AG10803 (cell line): ENCODE measurements around the gene ARHGEF16.

Experiments used
- DNase-seq: peaks from one replicate; pipeline ENCODE4 v3.0.0; 2010; ENCODE audit warnings: low read depth
- H3K4me3 ChIP-seq: 2 replicates; pipeline ENCODE4 v1.5.1; 2011; ENCODE audit warnings: mild to moderate bottlenecking, low read length, control low read depth
- CTCF ChIP-seq: conservative IDR thresholded peaks from 2 replicates; pipeline ENCODE4 v1.5.1; 2011; ENCODE audit warnings: mild to moderate bottlenecking, low read length, control low read depth, inconsistent platforms

The ARHGEF16 gene

DNA sequence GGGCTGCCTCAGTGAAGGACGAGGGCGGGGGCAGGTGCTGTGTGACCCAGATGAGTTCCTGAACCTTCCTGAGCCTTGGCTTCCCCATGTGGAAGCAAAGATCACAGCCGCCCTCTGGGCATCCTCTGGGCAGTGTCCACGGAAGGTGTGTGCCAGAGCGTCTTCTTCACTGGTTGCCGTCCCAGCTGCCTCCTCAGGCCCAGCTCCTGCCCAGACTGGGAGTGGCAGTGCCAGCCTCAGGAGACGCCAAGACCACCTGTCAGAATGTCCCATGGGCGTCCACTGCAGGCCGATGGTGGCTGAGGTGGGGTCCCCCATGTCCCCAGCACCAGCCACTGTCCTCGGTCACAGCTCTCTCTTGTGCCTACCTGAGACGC, 10.2 kb downstream of the ARHGEF16 start:
- H3K4me3 ChIP-seq = no peak overlapping the region
- no peak for DNase-seq
- TF ChIP-seq CTCF = no peak

- H3K4me3 ChIP-seq = no peak overlapping the region
- TF ChIP-seq CTCF = no peak
- DNase-seq = no peak
Observed at GRCh38 chr1:3465091-3465934, 10.8 kb downstream of the ARHGEF16 start.

- no peak for TF ChIP-seq CTCF
- no peak overlapping the region for H3K4me3 ChIP-seq
- no peak for DNase-seq
Observed at GRCh38 chr1:3465935-3466321, 11.5 kb downstream of the ARHGEF16 start.

DNA sequence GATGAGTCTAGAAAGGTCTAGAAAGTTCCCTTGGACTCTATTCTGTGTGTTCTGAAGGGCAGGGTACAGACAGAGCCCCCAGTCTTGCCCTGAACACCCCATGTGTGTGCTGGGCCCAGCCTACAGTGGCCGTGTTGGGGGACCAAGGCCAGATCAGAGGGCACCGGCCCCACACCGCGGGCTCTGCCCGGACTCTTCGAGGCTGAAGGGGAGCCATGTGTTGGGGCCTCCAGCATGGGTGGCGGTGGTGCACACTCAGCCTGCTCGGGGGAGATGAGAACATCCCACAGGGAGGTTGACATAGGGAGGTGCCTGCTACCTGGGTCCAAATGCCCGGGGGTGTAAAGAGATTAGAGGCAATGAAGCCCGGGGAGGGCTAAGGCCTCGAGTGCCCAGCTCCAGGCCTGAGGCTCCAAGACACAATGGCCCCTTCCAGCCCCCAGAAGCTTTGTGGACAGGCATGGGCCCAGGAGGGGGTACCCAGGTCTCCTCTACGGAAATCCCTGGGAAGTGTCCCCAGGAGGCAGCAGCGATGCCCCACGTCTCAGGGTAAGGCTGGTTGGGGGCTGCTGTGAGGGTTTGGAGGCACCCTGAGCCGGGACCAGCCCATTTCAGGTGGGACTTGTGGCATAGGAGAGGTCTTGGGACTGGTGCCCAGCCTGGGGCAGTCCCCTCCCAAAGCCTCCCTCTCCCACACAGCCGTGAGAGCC, 12.1 kb downstream of the ARHGEF16 start:
- no peak for TF ChIP-seq CTCF
- no peak for DNase-seq
- no peak overlapping the region for H3K4me3 ChIP-seq

DNA sequence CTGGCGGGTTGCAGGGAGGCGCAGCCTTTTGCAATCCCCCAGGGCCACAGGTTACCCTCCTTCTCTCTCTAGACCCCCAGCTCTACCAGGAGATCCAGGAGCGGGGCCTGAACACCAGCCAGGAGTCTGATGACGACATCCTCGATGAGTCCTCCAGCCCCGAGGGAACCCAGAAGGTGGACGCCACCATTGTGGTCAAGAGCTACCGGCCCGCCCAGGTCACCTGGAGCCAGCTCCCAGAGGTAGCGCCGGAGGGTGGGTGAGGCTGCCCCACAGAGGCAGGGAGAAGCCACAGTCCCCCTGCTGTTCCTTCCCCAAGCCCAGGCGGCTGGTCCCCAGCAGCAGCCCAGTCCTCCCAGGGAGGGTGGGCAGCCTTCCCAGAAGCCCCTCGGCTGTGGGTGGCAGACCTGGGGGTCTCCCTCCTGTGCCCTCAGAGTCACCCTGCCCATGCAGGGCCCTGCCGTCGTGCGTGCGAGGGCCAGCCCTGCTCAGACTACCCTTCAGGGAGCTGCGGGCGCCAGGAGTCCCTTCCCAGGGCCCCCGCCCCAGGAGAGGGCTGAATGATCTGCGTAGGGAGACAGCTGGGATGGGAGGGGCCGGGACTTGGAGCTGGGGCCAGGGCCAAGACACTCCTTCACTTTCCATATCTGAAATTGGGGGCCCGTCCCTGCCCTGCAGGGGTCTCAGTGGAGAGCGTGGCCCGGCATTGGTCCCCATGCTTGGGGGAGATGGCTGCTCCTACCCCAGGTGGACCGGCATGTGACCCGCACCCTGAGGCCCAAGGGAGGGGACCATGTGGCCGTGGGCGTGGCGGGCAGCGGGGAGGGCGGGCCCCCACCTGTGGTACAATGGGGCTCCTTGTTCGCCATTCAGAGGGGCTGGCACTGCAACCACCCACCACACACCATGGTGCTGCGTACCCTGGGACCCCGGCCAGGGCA, 12.9 kb downstream of the ARHGEF16 start:
- H3K4me3 ChIP-seq = no peak overlapping the region
- no peak for TF ChIP-seq CTCF
- DNase-seq = no peak

DNA sequence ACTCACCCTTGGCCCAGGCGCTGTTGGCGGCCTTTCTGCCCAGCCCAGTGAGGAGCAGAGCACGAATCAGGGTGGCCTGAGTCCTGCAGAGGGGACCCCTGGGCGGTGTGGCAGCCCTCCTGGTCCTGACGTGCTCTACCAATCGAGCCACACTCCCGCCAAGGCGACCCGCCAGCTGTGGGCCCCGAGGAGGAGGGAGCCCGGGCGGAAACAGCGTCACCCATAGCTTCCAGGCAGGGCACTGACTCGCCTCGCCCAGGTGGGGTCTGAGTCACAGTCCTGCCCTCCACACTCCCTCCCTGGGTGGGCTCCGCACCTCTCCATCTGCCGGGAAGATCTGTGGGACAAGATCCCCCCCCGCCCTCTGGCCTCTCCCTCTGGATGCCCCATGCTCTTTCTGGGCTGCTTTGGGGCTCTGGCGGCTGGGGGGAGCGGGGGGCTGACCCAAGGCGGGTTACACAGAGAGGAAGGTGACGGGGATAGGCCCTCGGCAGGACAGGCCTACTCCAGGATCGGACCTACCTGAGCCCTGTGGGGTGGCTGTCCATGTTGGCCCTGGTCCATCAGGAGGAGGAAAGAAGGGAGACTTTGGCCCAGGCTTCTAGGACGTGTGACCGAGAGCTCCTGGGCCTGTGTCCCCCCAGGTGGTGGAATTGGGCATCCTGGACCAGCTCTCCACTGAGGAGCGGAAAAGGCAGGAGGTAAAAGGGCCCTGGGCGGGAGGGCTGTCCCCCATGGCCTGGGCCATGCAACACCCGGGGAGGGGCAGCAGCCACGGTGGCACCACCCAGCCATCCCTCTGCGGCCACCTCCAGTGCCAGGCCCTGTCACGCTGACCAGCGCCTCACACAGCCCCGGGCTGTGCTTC, 14.0 kb downstream of the ARHGEF16 start:
- DNase-seq = no peak
- no peak for TF ChIP-seq CTCF
- no peak overlapping the region for H3K4me3 ChIP-seq
